HEK293 (cell line): ENCODE measurements around the gene ANKRD31.

ENCODE experiments used
- HOXA7 ChIP-seq: sonication (generic); formaldehyde crosslinking; IDR thresholded peaks from 2 replicates; pipeline ENCODE4 v1.8.1; 2022; ENCODE audit warnings: missing genetic modification reagents, borderline replicate concordance
- IKZF3 ChIP-seq: fragments of 450-650 bp; IDR thresholded peaks from 2 replicates; pipeline ENCODE4 v1.5.0; 2018; ENCODE audit warnings: missing biosample characterization, mild to moderate bottlenecking, missing genetic modification characterization, moderate library complexity
- YY1 ChIP-seq: fragments of 450-650 bp; formaldehyde crosslinking; IDR thresholded peaks from 2 replicates; pipeline ENCODE4 v1.5.1; 2018; ENCODE audit warnings: missing biosample characterization, missing genetic modification characterization
- ZBTB7A ChIP-seq: fragments of 450-650 bp; formaldehyde crosslinking; IDR thresholded peaks from 2 replicates; pipeline ENCODE4 v1.5.1; 2016; ENCODE audit warnings: low read depth, missing biosample characterization, missing genetic modification characterization
- ZFP69B ChIP-seq: fragments of 450-650 bp; formaldehyde crosslinking; IDR thresholded peaks from 2 replicates; pipeline ENCODE4 v1.5.1; 2016; ENCODE audit warnings: missing biosample characterization, missing genetic modification characterization
- ZNF114 ChIP-seq: fragments of 450-650 bp; formaldehyde crosslinking; IDR thresholded peaks from 2 replicates; pipeline ENCODE4 v1.5.0; 2017; ENCODE audit warnings: missing biosample characterization, missing genetic modification characterization
- ZNF664 ChIP-seq: fragments of 450-650 bp; formaldehyde crosslinking; IDR thresholded peaks from 2 replicates; pipeline ENCODE4 v1.5.1; 2016; ENCODE audit warnings: missing biosample characterization, missing genetic modification characterization
- ZNF701 ChIP-seq: fragments of 450-650 bp; formaldehyde crosslinking; IDR thresholded peaks from 2 replicates; pipeline ENCODE4 v1.5.1; 2016; ENCODE audit warnings: missing biosample characterization, missing genetic modification characterization
- ZNF768 ChIP-seq: fragments of 450-650 bp; formaldehyde crosslinking; IDR thresholded peaks from 2 replicates; pipeline ENCODE4 v1.5.1; 2018; ENCODE audit warnings: missing biosample characterization, mild to moderate bottlenecking, missing genetic modification characterization
- ZNF792 ChIP-seq: fragments of 450-650 bp; formaldehyde crosslinking; IDR thresholded peaks from 2 replicates; pipeline ENCODE4 v1.5.1; 2016; ENCODE audit warnings: missing biosample characterization, missing genetic modification characterization
- TF ChIP-seq, protein P1 (sequence below): fragments of 450-650 bp; formaldehyde crosslinking; IDR thresholded peaks from 2 replicates; pipeline ENCODE4 v1.5.1; 2016; ENCODE audit warnings: missing biosample characterization, missing genetic modification characterization
- TF ChIP-seq, protein P2 (sequence below): fragments of 450-650 bp; formaldehyde crosslinking; conservative IDR thresholded peaks from 2 replicates; pipeline ENCODE4 v1.5.1; 2016; ENCODE audit warnings: low read depth, missing biosample characterization, missing genetic modification characterization
- TF ChIP-seq, protein P3 (sequence below): fragments of 450-650 bp; formaldehyde crosslinking; IDR thresholded peaks from 2 replicates; pipeline ENCODE4 v1.5.1; 2016; ENCODE audit warnings: missing biosample characterization, missing genetic modification characterization, low read depth
- TF ChIP-seq, protein P4 (sequence below): fragments of 450-650 bp; formaldehyde crosslinking; IDR thresholded peaks from 2 replicates; pipeline ENCODE4 v1.5.1; 2016; ENCODE audit warnings: missing biosample characterization, missing genetic modification characterization

DNA sequence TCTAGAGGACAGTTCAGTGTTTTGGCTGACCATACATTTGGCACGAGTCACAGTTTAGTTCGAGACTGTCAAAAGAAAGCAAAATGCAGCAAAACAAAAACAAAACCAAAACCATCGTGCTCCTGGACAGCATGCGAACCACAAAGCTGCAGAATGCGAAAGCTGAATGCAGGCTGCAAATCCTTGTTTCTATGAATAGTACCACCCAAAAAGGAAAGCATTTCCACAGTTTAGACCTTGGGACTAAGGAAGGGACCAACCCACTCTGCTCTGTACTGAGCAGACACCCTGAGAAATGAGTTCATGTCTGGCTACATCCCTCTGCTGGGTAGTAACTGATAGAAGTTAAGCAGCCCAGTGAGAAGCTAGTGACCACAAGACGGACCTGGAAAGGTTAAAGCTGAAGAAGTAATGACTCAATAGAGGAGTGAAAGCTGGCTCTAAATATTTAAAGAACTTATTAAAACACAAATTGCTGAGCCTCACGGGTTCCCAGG, 188.2 kb downstream of the ANKRD31 start:
- no peak for TF ChIP-seq ZNF792 (tag by site-specific recombination)
- TF ChIP-seq, protein P1, sequence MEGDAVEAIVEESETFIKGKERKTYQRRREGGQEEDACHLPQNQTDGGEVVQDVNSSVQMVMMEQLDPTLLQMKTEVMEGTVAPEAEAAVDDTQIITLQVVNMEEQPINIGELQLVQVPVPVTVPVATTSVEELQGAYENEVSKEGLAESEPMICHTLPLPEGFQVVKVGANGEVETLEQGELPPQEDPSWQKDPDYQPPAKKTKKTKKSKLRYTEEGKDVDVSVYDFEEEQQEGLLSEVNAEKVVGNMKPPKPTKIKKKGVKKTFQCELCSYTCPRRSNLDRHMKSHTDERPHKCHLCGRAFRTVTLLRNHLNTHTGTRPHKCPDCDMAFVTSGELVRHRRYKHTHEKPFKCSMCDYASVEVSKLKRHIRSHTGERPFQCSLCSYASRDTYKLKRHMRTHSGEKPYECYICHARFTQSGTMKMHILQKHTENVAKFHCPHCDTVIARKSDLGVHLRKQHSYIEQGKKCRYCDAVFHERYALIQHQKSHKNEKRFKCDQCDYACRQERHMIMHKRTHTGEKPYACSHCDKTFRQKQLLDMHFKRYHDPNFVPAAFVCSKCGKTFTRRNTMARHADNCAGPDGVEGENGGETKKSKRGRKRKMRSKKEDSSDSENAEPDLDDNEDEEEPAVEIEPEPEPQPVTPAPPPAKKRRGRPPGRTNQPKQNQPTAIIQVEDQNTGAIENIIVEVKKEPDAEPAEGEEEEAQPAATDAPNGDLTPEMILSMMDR: no peak
- no peak for TF ChIP-seq ZNF114 (tag by site-specific recombination)
- TF ChIP-seq ZFP69B (tag by site-specific recombination): no peak
- TF ChIP-seq, protein P2, sequence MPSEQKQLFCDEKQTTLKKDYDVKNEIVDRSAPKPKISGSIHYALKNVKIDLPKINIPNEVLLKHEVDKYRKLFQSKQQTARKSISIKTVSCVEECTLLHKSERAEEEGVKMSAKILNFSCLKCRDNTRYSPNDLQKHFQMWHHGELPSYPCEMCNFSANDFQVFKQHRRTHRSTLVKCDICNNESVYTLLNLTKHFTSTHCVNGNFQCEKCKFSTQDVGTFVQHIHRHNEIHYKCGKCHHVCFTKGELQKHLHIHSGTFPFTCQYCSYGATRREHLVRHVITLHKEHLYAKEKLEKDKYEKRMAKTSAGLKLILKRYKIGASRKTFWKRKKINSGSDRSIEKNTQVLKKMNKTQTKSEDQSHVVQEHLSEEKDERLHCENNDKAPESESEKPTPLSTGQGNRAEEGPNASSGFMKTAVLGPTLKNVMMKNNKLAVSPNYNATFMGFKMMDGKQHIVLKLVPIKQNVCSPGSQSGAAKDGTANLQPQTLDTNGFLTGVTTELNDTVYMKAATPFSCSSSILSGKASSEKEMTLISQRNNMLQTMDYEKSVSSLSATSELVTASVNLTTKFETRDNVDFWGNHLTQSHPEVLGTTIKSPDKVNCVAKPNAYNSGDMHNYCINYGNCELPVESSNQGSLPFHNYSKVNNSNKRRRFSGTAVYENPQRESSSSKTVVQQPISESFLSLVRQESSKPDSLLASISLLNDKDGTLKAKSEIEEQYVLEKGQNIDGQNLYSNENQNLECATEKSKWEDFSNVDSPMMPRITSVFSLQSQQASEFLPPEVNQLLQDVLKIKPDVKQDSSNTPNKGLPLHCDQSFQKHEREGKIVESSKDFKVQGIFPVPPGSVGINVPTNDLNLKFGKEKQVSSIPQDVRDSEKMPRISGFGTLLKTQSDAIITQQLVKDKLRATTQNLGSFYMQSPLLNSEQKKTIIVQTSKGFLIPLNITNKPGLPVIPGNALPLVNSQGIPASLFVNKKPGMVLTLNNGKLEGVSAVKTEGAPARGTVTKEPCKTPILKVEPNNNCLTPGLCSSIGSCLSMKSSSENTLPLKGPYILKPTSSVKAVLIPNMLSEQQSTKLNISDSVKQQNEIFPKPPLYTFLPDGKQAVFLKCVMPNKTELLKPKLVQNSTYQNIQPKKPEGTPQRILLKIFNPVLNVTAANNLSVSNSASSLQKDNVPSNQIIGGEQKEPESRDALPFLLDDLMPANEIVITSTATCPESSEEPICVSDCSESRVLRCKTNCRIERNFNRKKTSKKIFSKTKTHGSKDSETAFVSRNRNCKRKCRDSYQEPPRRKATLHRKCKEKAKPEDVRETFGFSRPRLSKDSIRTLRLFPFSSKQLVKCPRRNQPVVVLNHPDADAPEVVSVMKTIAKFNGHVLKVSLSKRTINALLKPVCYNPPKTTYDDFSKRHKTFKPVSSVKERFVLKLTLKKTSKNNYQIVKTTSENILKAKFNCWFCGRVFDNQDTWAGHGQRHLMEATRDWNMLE: no peak
- no peak for TF ChIP-seq HOXA7 (CRISPR knock-in tag)
- no peak for TF ChIP-seq IKZF3
- no peak for TF ChIP-seq ZNF664
- TF ChIP-seq, protein P3, sequence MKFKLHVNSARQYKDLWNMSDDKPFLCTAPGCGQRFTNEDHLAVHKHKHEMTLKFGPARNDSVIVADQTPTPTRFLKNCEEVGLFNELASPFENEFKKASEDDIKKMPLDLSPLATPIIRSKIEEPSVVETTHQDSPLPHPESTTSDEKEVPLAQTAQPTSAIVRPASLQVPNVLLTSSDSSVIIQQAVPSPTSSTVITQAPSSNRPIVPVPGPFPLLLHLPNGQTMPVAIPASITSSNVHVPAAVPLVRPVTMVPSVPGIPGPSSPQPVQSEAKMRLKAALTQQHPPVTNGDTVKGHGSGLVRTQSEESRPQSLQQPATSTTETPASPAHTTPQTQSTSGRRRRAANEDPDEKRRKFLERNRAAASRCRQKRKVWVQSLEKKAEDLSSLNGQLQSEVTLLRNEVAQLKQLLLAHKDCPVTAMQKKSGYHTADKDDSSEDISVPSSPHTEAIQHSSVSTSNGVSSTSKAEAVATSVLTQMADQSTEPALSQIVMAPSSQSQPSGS: no peak
- TF ChIP-seq ZBTB7A: no peak
- TF ChIP-seq ZNF768 (tag by site-specific recombination): no peak
- TF ChIP-seq, protein P4, sequence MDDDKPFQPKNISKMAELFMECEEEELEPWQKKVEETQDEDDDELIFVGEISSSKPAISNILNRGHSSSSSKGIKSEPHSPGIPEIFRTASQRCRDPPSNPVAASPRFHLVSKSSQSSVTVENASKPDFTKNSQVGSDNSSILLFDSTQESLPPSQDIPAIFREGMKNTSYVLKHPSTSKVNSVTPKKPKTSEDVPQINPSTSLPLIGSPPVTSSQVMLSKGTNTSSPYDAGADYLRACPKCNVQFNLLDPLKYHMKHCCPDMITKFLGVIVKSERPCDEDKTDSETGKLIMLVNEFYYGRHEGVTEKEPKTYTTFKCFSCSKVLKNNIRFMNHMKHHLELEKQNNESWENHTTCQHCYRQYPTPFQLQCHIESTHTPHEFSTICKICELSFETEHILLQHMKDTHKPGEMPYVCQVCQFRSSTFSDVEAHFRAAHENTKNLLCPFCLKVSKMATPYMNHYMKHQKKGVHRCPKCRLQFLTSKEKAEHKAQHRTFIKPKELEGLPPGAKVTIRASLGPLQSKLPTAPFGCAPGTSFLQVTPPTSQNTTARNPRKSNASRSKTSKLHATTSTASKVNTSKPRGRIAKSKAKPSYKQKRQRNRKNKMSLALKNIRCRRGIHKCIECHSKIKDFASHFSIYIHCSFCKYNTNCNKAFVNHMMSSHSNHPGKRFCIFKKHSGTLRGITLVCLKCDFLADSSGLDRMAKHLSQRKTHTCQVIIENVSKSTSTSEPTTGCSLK: no peak
- TF ChIP-seq ZNF701: no peak
- TF ChIP-seq YY1 (tag by site-specific recombination): no peak
